Pancreas (tissue), 10 donors: ENCODE results near the gene FHIT. TPM values are rescaled to one million over a fixed set of nuclear protein-coding genes. Genes with fewer than 3 reads are reported as not detected.

ENCODE experiments used
- ATAC-seq, 4 donors: fragments of 200-7000 bp; cut with Tn5 transposase; one replicate each; pipeline versions ENCODE4 v1.8.0 to v1.9.1; 2020; ENCODE audit warnings: mild to moderate bottlenecking in 4 of 4, moderate library complexity in 4 of 4
- DNase-seq, 6 donors: peaks; one replicate each; pipeline ENCODE4 v3.0.0-alpha.2; 2020
- FAIRE-seq: peaks from 2 replicates; lab custom pipeline; 2012; peaks lifted over from hg19 to GRCh38; lab: Jason Lieb, UNC
- H3K27ac ChIP-seq, 4 donors: fragments of 200-600 bp; sonication (generic); 1 replicate in 3 of 4; 2 replicates in 1 of 4; pipeline versions ENCODE4 v1.5.0 to v1.8.0; 2020
- H3K27me3 ChIP-seq, 4 donors: fragments of 200-600 bp; one replicate each; pipeline ENCODE4 v1.8.0; 2021
- H3K36me3 ChIP-seq, 3 donors: fragments of 200-600 bp; sonication (generic) in 1 of 3; one replicate each; pipeline versions ENCODE4 v1.5.0 to v1.8.0; 2020 to 2021
- H3K4me1 ChIP-seq, 3 donors: fragments of 200-600 bp; one replicate each; pipeline ENCODE4 v1.8.0; 2021
- H3K4me3 ChIP-seq, 4 donors: fragments of 200-600 bp; sonication (generic) in 2 of 4; one replicate each; pipeline versions ENCODE4 v1.5.0 to v1.8.0; 2020 to 2021
- H3K9me3 ChIP-seq, 4 donors: fragments of 200-600 bp; one replicate each; pipeline ENCODE4 v1.8.0; 2021
- WGBS, 2 donors: extraction: QIAGEN DNeasy Blood & Tissue Kit; methylation state at CpG; one replicate each; pipeline ENCODE4 v1.1.7; 2013; 5-methylcytosine and 5-hydroxymethylcytosine counted together
- intact Hi-C, 3 donors: fragments of 100-400 bp; cut with DNase I; formaldehyde crosslinking; loops; one replicate each; pipeline versions ENCODE4 v1.11.1 to v1.14.2; 2022
- polyA plus RNA-seq, 2 donors: library from polyadenylated mRNA; stranded (reverse); fragments of 200-250 nt; gene quantifications; one replicate each; pipeline ENCODE4 v1.2.3, GENCODE V29; 2013
- total RNA-seq, 6 donors: library from RNA; stranded (reverse); fragmentation: NEBNext Ultra II Directional in 4 of 6; extraction: Animal tissue kit (Norgen Biotek cat#: 25700) in 4 of 6; gene quantifications; one replicate each; pipeline versions ENCODE4 v1.2.1 to v1.2.4, GENCODE V29; 2021 to 2023
- TF ChIP-seq, protein P1 (sequence below), 4 donors: fragments of 200-600 bp; sonication (generic) in 3 of 4; IDR thresholded peaks; one replicate each; pipeline versions ENCODE4 v1.5.0 to v1.8.0; 2021; ENCODE audit warnings: antibody characterized with exemption in 4 of 4
- donor health status: healthy with polysubstance abuse.
- donor health status: DM: no; HTN: no; CAD: no; lungs with moderate emphysema.
- donor health status: DM: no; HTN: no; CAD: no.
- donor health status: control.
- donor health status: control.
- donor health status: Bipolar disorder and iron deficiency.
- donor health status: DM: yes; HTN: yes; CAD: no.
- donor health status: DM: no; HTN: no; CAD: no.
- donor health status: DM: no; HTN: no; CAD: no.
- donor health status: DM: yes; HTN: yes; CAD: no.

FHIT gene
- total and polyA plus RNA-seq, 8 donors, result 4.8 to 15.7 (median 8.0) TPM

DNA sequence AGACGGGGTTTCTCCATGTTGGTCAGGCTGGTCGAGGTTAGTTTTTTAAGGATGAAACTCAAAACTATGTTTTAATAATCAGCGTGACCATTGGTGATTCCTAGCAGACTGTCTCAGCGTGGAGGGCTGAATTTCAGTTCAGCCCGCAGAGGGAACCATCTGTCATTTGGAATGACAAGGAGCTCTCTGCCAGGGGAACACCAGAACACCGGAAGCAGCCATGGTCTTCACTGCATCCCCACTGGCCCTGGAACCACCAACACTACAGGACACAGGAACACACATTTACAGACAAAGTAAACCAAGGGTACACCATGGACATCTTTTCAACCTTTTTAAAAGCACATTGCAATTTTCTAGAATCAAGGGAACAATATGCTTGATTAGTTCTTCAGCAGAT is 424.7 kb downstream of the FHIT start:
- intact Hi-C loops, result no loop called here
- no peak overlapping the region for H3K27ac ChIP-seq
- no peak for FAIRE-seq

DNA sequence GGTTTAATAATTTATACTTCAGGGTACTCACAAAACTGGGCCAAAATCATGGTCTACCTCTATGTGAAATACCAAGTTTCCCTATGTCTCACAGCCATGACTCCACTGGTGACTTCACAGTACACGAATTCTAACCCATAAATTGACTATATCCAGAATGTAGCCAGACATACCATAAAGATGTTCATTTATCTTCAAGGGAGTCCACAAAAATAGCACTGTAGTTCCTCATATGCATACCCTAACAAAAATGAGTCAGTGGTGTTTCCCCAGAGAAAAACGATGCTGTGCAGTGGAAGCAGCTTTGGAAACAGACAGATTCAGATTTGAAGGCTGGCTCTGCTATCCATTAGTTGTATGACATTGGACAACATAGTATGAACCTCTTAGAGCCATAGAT is 438.8 kb downstream of the FHIT start:
- intact Hi-C loops, result no loop called here
- TF ChIP-seq, protein P1, sequence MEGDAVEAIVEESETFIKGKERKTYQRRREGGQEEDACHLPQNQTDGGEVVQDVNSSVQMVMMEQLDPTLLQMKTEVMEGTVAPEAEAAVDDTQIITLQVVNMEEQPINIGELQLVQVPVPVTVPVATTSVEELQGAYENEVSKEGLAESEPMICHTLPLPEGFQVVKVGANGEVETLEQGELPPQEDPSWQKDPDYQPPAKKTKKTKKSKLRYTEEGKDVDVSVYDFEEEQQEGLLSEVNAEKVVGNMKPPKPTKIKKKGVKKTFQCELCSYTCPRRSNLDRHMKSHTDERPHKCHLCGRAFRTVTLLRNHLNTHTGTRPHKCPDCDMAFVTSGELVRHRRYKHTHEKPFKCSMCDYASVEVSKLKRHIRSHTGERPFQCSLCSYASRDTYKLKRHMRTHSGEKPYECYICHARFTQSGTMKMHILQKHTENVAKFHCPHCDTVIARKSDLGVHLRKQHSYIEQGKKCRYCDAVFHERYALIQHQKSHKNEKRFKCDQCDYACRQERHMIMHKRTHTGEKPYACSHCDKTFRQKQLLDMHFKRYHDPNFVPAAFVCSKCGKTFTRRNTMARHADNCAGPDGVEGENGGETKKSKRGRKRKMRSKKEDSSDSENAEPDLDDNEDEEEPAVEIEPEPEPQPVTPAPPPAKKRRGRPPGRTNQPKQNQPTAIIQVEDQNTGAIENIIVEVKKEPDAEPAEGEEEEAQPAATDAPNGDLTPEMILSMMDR (IDR thresholded peaks at IDR 0.05), result no peak
- H3K4me1 ChIP-seq, result no peaks in the 10 kb centered on the region
- WGBS, 2 donors, result 72 to 76% methylated on average over 2 of the region's 2 CpGs
- FAIRE-seq, result no peak
- no peak for ATAC-seq
- no peak overlapping the region for H3K27ac ChIP-seq
- DNase-seq, result no peak
- no peaks in the 10 kb centered on the region for H3K27me3 ChIP-seq
- H3K9me3 ChIP-seq, result no peaks in the 10 kb centered on the region
- H3K4me3 ChIP-seq, result no peak overlapping the region
- no peaks in the 10 kb centered on the region for H3K36me3 ChIP-seq

More for the DNA sequence above, 424.7 kb downstream of the FHIT start:
- TF ChIP-seq, protein P1 (IDR thresholded peaks at IDR 0.05), result no peak
- Histone ChIP-seq H3K36me3 (no peaks in the 10 kb centered on the region), H3K4me1 (no peaks in the 10 kb centered on the region), H3K4me3 (no peak overlapping the region), H3K9me3 (no peaks in the 10 kb centered on the region), H3K27me3 (no peaks in the 10 kb centered on the region)
- ATAC-seq (no peak), DNase-seq (no peak)
- 93 to 95% methylated on average over 6 of the region's 6 CpGs for WGBS, 2 donors

DNA sequence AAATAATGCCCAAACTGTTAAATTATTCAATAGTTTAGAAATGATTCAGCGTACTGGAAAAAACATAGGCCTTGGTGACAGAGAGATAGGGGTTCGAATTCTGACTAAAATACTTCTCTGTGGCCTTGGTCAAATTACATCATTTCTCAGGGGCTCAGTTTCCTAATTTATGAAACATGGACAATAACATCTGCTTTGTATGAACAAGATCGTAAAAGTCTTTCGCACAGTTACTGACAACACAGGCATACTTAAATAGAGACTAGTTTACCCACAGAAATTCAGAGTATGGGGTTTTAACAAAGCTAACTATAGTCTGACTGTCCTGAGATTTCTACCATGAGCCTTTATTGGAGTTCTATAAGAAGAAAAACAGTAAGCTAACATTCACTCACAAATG is 440.4 kb downstream of the FHIT start:
- ATAC-seq (no peak), DNase-seq (no peak), FAIRE-seq (no peak)
- 71 to 76% methylated on average over 4 of the region's 4 CpGs for WGBS, 2 donors
- no peaks in the 10 kb centered on the region for H3K36me3 ChIP-seq
- no peak overlapping the region for H3K4me3 ChIP-seq
- no peak overlapping the region for H3K27ac ChIP-seq
- intact Hi-C loops, result no loop called here
- no peaks in the 10 kb centered on the region for H3K4me1 ChIP-seq
- no peaks in the 10 kb centered on the region for H3K27me3 ChIP-seq
- H3K9me3 ChIP-seq, result no peaks in the 10 kb centered on the region
- TF ChIP-seq, protein P1 (IDR thresholded peaks at IDR 0.05), result no peak

DNA sequence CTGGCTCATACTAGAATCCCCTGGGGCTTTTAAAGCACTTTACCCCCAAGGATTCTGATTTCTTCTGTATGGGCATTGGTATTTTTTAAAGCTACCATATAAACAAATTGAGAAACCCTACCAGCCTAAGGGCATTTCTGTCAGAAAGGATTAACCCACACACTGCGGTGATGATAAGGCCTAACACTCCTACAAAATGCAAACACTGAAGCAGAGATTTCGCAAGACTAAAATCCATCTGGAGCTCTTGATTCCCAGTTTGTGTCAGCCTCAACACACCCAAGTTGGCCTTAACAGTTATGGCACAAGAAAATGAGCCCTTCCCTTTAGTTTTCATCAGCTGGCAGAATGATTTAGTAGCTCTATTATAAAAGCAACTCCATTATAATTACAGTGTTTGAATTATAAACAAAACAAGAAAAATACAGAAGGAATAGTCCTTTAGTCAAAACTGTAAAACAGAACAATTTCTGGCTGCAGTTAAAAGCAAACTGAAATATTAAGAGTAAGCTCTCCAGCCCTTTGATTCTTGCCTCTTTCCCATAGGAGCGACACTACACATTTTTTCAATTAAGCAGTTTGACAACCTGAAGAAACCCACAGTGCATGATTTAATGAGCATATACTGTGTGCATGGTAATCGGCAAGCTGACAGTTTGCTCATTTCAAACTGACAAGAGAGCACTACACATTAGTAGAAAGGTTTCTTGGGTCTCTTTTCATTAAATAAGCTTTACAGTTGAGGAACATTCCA is 441.2 kb downstream of the FHIT start:
- H3K27ac ChIP-seq, result no peak overlapping the region
- H3K9me3 ChIP-seq, result no peaks in the 10 kb centered on the region
- no peaks in the 10 kb centered on the region for H3K27me3 ChIP-seq
- H3K4me3 ChIP-seq, result no peak overlapping the region
- no peak for FAIRE-seq
- intact Hi-C loops, result no loop called here
- WGBS, 2 donors, result 82 to 84% methylated on average over 4 of the region's 4 CpGs
- TF ChIP-seq, protein P1 (IDR thresholded peaks at IDR 0.05), result no peak
- DNase-seq, result no peak
- ATAC-seq, result no peak
- no peaks in the 10 kb centered on the region for H3K36me3 ChIP-seq
- no peaks in the 10 kb centered on the region for H3K4me1 ChIP-seq
